Hematopoietic multipotent progenitor cell (in vitro differentiated cells): ENCODE measurements around the gene WNT2. TPM values are rescaled to one million over a fixed set of nuclear protein-coding genes. Genes with fewer than 3 reads are reported as not detected.

ENCODE experiments used
- DNase-seq, 3 donors: peaks; one replicate each; pipeline ENCODE4 v3.0.0-alpha.2; 2011 to 2015; ENCODE audit warnings: low read depth in 2 of 3, low spot score in 2 of 3
- total RNA-seq: library from RNA; depleted of rRNA; stranded (reverse); fragments of >200 nt; gene quantifications from one replicate; pipeline ENCODE4 v1.2.3, GENCODE V29; 2012

WNT2 gene
- not detected for total RNA-seq

DNA sequence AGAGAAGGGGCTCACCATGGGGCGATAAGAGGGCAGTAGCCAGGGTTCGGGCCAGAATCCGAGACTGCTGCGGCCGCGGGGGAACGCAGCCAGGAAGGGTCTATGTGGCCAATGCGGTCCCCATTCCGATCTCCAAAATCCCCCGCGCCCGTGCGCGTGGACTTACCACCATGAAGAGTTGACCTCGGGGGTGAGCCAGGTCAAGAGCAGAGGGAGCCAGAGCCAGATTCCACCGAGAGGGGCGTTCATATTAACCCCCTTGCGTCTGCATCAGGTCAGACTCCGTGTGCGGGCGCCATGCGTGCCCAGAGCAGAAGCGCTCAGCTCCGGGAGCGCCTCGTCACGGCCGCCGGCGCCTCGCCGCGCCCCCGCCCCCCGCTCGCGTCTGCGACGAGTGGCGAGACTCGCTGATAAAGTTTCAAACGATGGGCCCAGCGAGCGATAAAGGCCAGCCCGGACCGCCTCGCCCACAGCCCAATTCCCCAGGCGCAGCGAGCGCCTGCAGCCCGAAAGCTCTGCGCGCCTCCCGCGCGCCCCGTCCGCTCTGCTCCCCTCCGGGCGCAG lies at the start of gene WNT2:
Gene WNT2, minus strand, starts transcription at position 318 of the 564 bp plus-strand sequence. Its CDS starts 69 bp downstream, at position 249.
- DNase-seq: peak in 1 of 3 donors; percentile 5

DNA sequence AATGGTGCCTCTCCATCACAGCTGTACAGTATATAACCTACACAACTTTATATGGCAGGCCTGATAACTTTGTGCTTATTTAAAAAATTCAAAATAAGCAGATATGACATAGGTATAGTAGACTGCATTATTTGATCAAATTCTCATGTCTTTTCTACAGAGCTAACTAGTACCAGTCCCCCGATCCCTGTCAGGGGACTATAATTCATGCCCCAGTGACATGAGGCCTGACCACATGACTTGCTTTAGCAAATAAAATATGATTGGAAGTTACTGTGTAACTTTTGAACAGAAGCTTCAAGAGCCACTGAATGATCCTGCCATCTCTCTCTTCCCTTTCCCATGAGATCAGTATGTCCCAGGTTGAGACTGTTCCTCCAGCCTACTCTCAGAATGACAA lies 49.2 kb upstream of the WNT2 start:
- DNase-seq: no peak

DNA sequence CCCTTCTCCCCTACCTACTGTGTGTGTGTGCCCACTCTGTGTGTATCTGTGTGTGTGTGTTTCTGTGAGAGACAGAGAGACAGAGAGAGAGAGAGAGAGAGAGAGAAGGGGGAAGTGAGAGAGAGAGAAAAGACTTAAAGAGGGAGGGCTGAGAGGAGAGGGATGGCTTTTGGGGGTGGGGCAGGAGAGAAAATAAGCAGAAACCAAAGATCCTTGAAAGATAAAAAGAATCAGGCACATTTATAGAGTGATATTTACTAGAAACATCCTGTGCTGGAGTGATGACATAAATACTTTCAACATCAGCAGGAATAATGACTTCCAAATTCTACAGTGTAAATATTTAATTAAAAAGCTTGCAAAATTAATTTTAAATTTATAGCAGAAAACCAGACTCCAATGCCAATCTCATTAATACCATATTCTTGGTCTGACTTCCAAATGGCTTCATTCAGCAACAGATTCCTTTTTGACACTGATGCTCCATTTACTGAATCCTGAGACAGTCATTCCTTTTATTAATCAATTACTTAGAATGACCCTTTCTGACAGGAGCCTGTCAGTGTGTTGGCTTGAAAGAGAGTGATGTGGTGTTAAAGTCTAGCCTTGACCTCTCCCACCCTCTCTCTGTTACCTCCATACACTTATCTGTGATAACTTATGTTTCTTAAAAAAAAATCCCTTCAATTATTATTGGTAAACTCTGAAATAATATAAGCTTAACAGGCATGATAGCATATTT lies 41.7 kb upstream of the WNT2 start:
- no peak for DNase-seq

DNA sequence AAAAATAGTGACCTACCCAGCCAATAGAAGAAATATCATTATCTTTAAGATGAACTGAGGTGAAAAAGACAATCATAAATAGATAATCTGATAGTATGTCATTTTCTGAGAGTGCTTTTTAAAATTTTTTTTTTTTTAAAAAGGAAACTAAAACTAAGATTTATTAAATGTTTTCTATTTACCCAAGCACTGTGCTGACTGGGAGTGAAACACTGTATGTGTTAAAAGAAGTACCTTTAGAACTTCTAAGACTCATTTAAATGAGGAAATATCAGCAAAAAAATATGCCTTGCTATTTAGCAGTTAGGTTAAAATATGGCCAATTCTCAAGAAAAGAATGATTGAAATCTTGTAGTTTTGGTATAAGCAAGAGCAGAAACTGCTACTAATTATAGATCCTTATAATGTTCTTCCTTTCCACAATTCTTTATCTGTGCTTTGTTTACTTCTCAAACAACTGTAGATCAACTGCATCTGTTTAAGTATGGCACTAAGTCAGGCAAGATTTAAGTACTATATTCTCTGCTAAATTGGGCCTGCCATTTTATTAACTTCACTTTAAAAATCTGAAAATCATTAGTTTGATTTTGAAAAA lies 39.5 kb upstream of the WNT2 start:
- no peak for DNase-seq

DNA sequence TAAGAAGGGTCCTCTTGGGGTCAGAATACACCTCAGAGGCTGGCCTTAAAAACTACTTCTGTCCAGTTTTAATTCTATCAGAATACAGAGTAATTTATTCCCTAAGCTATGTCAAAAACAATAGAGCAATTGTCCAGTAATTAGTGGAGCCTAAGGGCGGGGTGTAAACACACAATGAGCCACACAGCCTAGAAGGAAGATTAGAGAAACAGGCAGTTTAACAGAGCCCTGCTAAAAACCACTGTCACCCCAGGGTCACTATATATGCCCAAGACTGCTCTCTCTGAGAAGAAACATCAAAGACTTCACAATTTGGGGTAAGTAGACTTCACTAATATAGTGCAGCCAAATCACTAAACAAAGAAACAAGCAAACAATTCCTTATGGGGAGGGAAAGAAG lies 27.2 kb upstream of the WNT2 start:
- no peak for DNase-seq

DNA sequence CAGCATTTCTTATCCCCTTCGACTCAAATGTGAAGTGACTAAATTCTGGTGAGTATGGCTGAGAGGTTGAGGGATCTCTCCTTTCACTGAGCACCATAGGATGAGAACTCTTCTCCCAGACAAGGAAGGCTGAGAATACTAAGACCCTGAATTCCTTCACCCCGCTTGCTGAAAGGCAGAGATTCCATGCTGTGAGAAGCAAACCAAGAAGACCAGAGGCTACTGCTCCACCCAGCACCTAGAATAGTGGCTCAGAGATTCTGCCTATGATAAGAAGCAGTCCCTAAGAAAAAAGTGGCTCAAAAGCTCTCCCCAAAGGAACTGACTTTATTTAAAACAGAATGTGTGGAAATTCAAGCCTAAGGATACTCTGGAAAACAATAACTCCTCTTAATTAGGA lies 26.7 kb upstream of the WNT2 start:
- no peak for DNase-seq

DNA sequence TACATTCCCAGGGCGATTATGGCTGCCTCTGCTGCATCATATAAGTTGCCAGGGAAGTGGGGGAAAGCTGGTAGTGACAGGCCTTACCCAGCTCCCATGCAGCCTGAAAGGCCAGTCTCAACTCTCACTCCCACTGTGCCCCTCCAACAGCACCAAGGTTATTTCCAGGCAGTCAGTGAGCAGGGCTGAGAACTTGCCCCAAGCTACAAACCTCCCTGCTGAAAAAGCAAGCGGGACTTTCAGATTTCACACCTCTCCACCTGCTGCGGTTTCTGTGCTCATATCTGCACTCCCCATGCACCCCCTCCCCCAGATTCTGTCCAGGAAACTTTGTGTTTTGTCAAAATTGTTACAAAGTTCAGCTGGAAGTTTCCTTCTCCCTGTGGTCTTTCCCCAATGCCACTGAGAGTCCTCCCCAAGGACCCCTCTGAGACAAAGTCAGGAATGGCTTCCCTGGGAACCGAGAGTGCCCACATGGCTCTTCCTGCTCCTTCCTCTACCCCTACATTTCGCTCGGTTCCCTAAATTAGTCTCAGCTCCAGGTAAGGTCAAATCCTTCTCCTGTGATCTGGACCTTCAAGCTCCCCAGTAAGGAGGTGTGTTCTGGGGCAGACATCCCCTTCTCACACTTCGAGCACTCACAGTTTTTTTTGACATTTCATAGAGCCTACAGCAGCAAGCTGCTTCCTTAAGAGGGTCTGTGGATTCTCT lies 25.3 kb upstream of the WNT2 start:
- no peak for DNase-seq

DNA sequence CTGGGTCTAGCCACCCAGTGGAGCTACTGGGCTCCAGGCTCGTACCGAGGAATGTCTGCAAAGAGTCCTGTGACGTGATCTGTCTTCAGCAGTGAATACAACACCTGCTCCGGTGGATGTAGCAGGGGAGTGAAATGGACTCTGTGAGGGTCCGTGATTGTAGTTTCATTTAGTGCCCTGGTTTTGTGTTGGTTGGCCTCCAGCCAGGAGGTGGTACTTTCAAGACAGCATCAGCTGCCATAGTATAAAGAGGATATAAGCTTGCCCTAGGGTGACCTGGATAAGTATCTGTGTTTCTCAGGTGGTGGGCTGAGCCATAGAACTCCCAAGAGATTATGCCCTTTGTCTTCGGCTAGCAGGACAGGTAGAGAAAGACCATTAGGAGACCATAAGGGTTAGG lies 24.6 kb upstream of the WNT2 start:
- no peak for DNase-seq

DNA sequence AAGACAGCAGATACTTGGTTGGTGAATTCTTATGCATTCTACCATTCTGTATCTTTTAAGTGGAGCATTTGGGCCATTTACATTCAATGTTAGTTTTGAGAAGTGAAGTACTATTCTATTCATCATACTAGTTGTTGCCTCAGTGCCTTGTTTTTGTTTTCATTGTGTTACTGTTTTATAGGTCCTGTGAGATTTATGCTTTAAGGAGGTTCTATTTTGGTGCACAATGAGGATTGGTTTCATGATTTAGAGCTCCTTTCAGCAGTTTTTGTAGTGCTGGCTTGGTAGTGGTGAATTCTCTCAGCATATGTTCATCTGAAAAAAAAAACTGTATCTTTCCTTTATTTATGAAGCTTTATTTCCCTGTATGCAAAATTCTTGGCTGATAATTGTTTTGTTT lies 23.3 kb upstream of the WNT2 start:
- no peak for DNase-seq

DNA sequence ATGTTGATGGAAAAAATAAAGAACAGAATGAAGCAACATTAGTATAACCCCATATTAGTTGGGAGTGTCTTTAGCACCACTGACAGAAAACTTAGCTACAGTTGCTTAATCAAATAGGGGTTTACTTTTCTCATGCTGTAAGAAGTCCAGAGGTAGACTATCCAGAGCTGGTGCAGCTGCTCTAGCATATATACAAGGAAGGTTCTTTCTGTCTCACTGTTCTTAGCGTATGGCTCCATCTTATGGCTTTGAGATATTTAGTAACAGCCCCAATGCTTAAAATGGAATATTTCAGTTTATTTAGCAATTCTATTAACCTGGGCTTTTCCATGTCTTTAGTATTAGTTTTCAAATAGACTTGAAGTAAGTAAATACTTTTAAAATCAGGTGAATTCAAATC lies 15.2 kb upstream of the WNT2 start:
- no peak for DNase-seq

DNA sequence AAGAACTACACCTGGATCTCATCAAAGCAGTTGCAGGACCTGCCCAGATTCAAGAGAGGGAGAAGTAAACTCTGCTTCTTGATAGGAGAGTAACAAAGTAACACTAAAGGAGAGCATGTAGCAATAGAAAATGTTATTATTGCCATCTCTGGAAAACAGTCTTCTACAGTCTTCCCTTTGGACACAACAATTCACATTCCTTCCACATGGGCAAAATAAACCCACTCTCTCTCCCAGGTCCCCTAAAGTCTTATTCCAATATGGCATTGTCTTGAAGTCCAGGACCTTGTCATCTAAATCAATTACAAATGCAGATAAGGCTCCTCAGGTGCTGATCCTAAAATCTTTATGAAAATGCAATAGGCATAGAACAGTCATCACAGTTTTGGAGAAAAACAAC lies 10.3 kb upstream of the WNT2 start:
- no peak for DNase-seq

DNA sequence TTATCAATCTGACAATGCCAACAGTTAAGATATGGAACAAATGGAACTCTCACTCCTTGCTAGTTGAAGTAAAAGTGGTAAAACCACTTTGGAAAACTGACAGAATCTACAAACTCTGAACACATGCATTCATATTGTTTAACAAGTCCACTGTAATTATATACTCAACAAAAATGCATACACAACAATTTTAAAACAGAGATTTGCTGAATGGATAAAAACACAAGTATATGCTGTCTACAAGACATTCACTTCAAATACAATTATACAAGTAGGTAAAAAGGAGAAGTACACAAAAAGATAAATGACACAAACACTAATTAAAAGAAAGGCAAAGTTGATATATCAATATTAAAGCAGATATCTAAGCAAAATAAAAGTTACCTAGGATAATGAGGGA lies 9.2 kb upstream of the WNT2 start:
- no peak for DNase-seq

DNA sequence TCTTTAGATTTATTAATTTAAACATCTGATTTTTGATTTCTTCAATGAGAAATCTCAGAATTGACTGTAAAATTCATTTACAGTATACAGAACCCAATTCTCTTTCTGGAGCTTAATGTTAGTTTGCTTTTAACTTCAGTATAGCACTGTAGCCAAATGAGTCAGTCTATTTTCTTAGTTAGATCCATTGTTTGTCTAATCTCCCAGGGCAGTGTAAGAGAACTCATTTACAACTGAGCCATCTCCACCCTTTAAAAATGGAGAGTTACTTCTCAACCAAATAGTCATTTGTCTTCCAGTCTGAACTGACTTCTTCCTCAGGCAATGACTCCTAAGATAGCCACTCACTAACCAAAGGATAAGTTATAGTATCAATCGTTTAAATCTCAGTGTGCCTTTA lies 3.0 kb upstream of the WNT2 start:
- no peak for DNase-seq

DNA sequence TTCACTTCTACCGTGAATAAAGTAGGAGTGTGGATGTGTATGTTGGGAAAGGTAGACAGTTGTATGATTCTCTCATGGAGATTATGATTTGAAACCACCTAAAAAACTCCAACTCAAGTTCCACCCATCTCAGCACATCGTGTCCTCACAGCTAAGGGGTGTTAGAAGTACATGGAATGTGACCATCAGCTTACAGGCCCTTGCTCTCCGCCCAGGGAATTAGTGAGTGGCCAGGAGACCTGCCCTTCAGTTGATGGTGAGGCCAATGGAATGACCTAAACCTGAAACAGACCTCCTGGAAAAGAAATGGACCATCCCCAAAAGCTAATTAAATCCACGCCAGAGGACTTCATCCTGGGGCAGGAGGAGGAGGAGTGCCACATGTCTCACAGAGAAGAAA lies 2.1 kb upstream of the WNT2 start:
- DNase-seq: no peak

DNA sequence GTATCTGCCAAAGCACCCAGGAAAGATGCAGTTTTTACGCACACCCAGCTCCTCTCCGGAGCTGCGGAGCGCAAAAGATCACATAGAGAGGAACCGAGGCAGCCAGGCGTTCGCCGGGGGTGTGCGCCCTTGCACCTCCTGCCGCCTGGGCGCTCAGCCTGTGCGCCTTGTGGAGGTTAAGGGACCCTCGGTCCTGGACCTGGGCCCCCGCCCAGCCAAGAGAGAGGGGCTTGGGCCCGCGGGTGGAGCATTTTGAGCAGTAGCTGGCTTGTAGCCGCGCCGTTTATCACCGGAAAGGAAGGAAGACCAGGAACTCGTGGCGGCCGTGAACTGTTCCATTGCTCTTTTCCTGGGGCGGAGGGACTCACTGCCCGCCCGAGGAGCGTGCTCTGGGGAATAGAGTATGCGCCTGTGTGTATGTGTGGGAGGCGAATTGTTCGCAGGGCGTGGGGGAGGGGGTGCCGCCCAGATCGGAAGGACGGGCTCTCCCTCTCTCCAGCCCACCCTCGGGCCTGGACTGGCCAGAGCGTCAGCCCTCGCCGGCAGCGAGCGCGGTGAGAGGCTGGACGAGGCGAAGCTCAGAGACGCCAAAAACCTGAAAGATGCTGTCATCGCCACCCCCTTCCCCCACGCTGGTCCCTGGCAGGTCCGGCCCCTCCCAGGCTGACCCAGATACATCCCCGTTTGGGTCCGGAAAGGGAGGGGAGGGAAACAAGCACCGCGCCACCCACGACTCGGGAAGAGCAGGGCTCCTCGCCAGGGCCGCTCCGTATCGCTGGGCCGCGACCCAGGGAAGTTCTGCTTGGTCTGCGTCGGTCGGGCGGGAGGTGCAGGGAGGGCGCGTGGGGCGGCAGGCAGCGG lies 1.2 kb upstream of the WNT2 start:
- no peak for DNase-seq

DNA sequence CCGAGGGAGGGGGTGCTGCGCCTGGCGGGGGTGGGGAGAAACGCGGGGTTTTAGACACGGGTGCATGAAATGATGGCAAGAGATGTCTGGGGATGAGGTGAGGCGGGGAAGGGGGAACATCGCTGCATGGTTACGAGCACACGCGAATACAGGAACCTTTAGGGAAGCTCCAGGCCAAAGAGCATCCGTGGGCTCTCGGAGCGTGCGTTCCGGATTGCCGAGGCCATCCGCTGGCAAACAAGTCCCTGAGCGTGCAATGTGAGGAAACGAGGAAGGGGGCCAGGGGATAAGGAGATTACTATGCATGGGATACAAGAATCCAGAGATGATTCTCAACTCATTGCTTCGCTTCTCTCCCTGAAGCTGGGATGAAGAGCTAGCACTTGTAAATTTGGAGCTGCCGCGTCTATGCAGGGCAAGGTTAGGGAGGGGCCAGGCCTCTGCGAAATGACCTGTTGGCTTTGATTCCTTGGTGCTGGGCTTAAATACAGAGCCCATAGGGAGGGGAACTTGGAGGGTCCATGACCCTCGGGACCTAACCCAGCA lies 520 bp upstream of the WNT2 start:
- DNase-seq: peak in 1 of 3 donors; percentile 24

DNA sequence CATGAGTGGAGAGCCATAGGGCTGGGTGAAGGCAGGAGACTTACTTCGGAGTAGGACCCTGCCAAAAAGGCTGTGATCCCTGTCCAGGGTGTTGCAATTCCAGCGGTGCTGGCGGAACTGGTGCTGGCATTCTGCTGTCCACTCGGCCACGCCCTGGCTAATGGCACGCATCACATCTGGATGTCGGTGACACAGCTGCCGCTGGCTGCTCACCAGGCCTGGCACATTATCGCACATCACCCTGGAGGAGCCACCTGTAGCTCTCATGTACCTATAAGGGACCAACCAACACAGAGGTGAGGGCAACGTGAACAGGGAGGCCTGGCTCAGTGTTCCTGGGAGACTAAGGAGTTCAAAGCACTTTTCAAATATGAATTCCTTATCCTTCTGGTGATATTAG lies 2.3 kb downstream of the WNT2 start:
- DNase-seq: no peak

DNA sequence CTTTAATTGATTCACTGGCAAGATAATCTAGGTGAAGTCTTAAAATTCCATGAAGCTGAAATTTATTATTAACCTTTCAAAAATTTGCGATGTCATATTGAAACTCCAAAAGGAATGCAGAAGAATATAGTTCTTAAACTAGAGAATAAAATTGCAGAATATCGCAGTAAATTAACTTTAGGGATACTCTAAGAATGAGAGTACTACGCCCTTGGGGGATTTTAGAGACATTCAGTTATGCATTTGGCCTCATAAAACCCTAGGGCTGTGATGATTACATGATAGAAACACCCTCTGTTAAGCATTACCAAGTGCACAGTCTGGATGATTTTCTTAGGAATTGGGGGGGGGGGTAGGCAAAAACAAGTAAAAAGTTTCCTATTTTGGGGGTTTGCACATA lies 3.7 kb downstream of the WNT2 start:
- no peak for DNase-seq

DNA sequence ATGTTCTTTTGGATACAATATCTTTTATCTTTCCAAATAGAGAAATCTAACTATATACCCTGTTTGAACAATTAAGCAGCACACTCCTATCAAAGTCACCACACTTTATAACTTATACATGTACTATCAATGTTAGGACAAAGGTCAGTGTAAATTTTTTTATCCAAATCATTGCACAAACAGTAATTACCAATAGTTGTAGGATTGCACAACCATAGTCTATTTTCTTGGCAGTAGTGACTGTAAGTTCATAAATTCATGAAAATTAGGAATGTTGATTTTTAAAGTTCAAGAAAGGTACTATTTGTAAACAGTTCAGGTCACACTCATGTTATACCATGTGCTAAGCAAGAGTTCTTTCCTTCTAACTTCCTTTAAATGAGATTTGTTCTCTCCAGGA lies 9.3 kb downstream of the WNT2 start:
- DNase-seq: no peak
